ENCODE measurements around the gene PBX1.

The PBX1 gene

DNA sequence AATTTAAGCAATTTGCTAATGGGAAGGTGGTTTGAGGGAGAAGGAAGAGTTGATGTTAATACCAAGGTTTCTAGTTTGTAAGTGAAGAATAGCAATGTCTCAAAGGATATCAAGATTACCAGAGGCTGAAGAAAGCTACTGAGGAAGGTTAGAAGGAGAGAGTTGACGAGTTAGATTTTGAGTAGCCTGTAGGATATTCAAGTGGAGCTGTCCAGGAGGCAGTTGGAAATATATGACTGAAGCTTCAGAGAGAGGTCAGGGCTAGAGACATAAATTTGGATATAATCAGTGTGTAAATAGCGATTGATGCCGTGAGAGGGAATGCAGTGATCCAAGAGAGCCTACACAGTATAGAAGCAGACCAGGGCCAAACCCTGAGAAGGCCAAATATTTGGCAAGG lies 48.4 kb downstream of the PBX1 start:
- TF ChIP-seq, protein P1, sequence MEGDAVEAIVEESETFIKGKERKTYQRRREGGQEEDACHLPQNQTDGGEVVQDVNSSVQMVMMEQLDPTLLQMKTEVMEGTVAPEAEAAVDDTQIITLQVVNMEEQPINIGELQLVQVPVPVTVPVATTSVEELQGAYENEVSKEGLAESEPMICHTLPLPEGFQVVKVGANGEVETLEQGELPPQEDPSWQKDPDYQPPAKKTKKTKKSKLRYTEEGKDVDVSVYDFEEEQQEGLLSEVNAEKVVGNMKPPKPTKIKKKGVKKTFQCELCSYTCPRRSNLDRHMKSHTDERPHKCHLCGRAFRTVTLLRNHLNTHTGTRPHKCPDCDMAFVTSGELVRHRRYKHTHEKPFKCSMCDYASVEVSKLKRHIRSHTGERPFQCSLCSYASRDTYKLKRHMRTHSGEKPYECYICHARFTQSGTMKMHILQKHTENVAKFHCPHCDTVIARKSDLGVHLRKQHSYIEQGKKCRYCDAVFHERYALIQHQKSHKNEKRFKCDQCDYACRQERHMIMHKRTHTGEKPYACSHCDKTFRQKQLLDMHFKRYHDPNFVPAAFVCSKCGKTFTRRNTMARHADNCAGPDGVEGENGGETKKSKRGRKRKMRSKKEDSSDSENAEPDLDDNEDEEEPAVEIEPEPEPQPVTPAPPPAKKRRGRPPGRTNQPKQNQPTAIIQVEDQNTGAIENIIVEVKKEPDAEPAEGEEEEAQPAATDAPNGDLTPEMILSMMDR (IDR thresholded peaks at IDR 0.05), result no peak
- H3K27ac ChIP-seq, result no peak overlapping the region
- H3K4me3 ChIP-seq (ENCODE audit: low read depth in 1 of 2, low read length in 1 of 2), result no peak overlapping the region
- H3K9me3 ChIP-seq, result no peaks in the 10 kb centered on the region
- no peaks in the 10 kb centered on the region for H3K36me3 ChIP-seq
- H3K4me1 ChIP-seq (ENCODE audit: control insufficient read depth in 1 of 2, insufficient read depth in 1 of 2, low read depth in 1 of 2, low read length in 1 of 2), result no peaks in the 10 kb centered on the region
- peaks cover 13% of the 10 kb centered on the region for H3K27me3 ChIP-seq

DNA sequence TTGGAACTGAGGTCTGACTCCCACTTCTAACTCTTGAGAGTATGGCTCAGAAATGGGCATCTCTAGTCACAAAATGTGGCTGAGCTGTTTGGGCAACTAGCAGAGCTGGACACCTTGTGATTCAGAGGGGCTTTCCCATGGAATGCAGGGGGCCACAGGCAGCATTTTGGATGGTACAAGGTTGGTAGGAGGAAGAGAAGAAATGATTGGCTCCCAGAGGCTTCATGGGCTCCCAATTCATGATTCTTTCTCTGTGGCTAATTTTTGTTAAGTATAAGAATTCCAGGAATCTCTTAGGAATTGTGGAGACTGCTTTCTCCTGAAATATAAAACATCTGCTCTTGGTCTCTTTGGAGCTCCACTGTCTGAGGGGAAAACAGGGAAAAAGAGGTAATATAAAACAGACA lies 49.7 kb downstream of the PBX1 start:
- no peaks in the 10 kb centered on the region for H3K4me1 ChIP-seq (ENCODE audit: control insufficient read depth in 1 of 2, insufficient read depth in 1 of 2, low read depth in 1 of 2, low read length in 1 of 2)
- TF ChIP-seq, protein P1 (IDR thresholded peaks at IDR 0.05), result no peak
- no peak overlapping the region for H3K4me3 ChIP-seq (ENCODE audit: low read depth in 1 of 2, low read length in 1 of 2)
- no peaks in the 10 kb centered on the region for H3K36me3 ChIP-seq
- no peak overlapping the region for H3K27ac ChIP-seq
- peaks cover under 1% of the 10 kb centered on the region for H3K27me3 ChIP-seq
- H3K9me3 ChIP-seq, result no peaks in the 10 kb centered on the region

DNA sequence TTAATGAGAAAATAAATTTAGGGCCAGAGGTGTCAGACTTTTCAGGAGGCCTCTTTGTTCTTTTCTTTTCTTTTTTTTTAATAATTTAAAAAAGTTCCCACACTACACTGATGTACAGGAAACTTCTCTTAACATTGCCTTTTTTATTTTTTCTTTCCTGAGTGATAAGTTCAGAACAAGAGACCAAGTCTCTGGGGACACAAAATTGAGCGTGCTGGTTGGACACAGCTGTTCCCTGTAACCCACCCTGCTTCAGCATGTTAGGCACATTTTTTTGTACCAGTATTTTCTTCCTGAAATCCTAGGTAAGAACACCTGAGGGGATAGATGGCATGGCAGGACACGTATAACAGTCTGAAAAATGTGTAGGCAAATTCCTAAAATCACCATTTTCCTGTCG lies 50.1 kb downstream of the PBX1 start:
- no peaks in the 10 kb centered on the region for H3K9me3 ChIP-seq
- H3K27ac ChIP-seq, result no peak overlapping the region
- H3K4me3 ChIP-seq (ENCODE audit: low read depth in 1 of 2, low read length in 1 of 2), result no peak overlapping the region
- no peaks in the 10 kb centered on the region for H3K27me3 ChIP-seq
- H3K4me1 ChIP-seq (ENCODE audit: control insufficient read depth in 1 of 2, insufficient read depth in 1 of 2, low read depth in 1 of 2, low read length in 1 of 2), result no peaks in the 10 kb centered on the region
- TF ChIP-seq, protein P1 (IDR thresholded peaks at IDR 0.05), result no peak
- no peaks in the 10 kb centered on the region for H3K36me3 ChIP-seq

DNA sequence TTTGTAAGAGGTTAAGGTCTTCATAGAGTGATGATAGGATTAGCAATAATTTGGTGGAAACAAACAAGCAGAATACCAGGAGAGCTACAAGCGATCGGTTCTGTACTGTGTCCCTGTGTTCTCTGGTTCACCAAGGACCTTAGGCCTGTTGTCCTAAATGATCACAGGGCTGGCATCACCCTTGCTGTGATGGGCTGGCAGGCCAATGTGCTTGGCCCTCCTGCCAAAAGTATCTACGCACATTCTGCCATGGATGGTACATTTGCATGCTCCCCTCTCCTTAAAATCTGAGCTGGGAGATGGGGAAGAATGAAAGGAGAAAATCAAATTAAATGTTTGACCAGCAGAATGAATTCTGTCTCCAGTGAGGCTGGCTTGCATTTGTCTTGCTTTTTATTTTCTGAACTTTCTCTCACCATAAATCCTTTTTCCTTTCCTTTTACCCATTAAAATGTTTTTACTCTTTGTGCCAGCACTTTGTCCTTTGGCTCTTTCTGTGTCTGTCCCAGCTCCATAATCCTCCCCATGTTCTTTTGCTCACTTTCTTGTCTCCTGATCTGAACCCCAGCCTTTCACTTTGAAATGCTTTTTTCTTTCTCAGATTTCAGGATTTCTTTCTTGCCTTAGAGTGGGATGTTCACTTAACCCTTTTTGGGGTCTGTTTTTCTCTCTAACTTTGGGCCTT lies 51.7 kb downstream of the PBX1 start:
- Histone ChIP-seq H3K4me1 (ENCODE audit: control insufficient read depth in 1 of 2, insufficient read depth in 1 of 2, low read depth in 1 of 2, low read length in 1 of 2) (no peaks in the 10 kb centered on the region), H3K27ac (no peak overlapping the region), H3K36me3 (no peaks in the 10 kb centered on the region), H3K4me3 (ENCODE audit: low read depth in 1 of 2, low read length in 1 of 2) (no peak overlapping the region), H3K27me3 (no peaks in the 10 kb centered on the region), H3K9me3 (no peaks in the 10 kb centered on the region)
- TF ChIP-seq, protein P1 (IDR thresholded peaks at IDR 0.05), result no peak

DNA sequence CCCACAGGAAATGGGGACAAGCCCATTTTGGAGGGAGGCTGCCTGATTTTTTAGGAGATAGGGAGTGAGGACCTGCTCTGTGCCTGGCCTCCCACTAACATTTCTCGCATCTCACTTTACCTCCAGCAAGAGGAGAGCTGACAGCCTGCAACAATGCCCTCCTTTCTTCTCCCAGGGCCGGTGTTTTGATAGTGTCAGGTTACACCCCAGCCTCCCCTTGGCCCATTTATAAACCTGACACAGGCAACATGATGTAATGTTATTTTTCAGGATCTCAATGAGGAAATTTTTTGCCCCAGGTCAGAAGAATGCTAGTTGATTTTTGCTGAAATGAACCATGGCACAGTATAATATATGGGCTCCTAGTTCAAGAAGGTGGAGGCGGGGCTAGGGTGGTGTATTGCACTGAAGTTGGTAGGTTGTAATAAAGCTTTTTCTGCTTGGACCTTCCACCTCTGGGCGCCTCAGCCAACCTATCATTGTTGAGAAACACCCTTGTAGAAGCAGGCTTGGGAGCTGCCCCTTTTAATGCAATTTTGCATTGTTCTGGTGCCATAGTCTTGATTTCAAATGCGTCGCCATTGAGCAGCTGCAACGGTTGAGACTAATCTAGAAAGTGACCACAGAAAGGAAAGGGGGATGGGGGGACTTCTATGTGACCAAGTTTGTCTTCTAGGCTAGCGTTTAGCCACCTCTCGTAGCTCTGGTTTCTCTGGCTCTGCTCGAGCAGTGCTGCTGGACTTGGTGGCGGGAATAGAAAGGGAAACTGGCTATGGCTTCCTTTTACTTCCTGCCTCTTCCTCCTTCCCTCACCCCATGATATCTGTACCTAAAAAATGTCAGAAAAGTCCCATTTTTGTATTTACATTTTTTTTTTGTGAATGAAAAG lies 53.0 kb downstream of the PBX1 start:
- Histone ChIP-seq H3K27ac (no peak overlapping the region), H3K4me1 (ENCODE audit: control insufficient read depth in 1 of 2, insufficient read depth in 1 of 2, low read depth in 1 of 2, low read length in 1 of 2) (no peaks in the 10 kb centered on the region), H3K4me3 (ENCODE audit: low read depth in 1 of 2, low read length in 1 of 2) (no peak overlapping the region), H3K27me3 (no peaks in the 10 kb centered on the region), H3K36me3 (no peaks in the 10 kb centered on the region), H3K9me3 (no peaks in the 10 kb centered on the region)
- TF ChIP-seq, protein P1 (IDR thresholded peaks at IDR 0.05), result no peak

Measured in neutrophil (primary cell).